CD4-positive, alpha-beta T cell (primary cell): ENCODE results near the gene ENAH. TPM values are rescaled to one million over a fixed set of nuclear protein-coding genes. Genes with fewer than 3 reads are reported as not detected.

ENCODE experiments used
- ATAC-seq: fragments of 200-7000 bp; cut with Tn5 transposase; one replicate; pipeline ENCODE4 v1.10.0; 2022; ENCODE audit warnings: mild to moderate bottlenecking; ENCODE audit not compliant: poor library complexity
- CTCF ChIA-PET: fragments of 350-600 bp; sonication (Branson Sonifier 250); formaldehyde crosslinking; loops from one replicate; lab custom pipeline; 2021; ENCODE audit warnings: antibody characterized with exemption, inconsistent platforms; lab: Charles Lee
- POLR2A ChIA-PET: fragments of 350-600 bp; sonication (Branson Sonifier 250); formaldehyde crosslinking; loops from one replicate; lab custom pipeline; 2021; ENCODE audit warnings: antibody characterized with exemption, inconsistent platforms; lab: Charles Lee
- DNase-seq, 14 experiments: peaks; one replicate each; pipeline ENCODE4 v3.0.0-alpha.2; 2013 to 2020; ENCODE audit warnings: mixed read lengths in 2 of 14
- H3K27ac ChIP-seq, 2 donors: one replicate each; pipeline versions ENCODE4 v1.5.1 to v1.7.0; 2013; ENCODE audit warnings: low read length in 2 of 2, low read depth in 1 of 2, mild to moderate bottlenecking in 1 of 2
- H3K27me3 ChIP-seq, 2 experiments: 1 replicate in 1 of 2; 2 replicates in 1 of 2; pipeline versions ENCODE4 v1.6.1 to v1.7.0; 2013; ENCODE audit warnings: low read length in 2 of 2, control low read depth in 1 of 2, mild to moderate bottlenecking in 1 of 2, moderate library complexity in 1 of 2; ENCODE audit not compliant: insufficient read depth in 2 of 2, control insufficient read depth in 1 of 2
- H3K36me3 ChIP-seq: one replicate; pipeline ENCODE4 v1.6.1; 2013; ENCODE audit warnings: low read length, control low read depth; ENCODE audit not compliant: insufficient read depth
- H3K4me1 ChIP-seq: one replicate; pipeline ENCODE4 v1.6.1; 2013; ENCODE audit warnings: low read length, control low read depth; ENCODE audit not compliant: insufficient read depth
- H3K4me3 ChIP-seq: one replicate; pipeline ENCODE4 v1.5.1; 2013; ENCODE audit warnings: mild to moderate bottlenecking, low read length, moderate library complexity
- H3K9me3 ChIP-seq, 2 experiments: 1 replicate in 1 of 2; 2 replicates in 1 of 2; pipeline versions ENCODE4 v1.6.1 to v1.7.0; 2013; ENCODE audit warnings: low read length in 2 of 2, mild to moderate bottlenecking in 2 of 2, control low read depth in 1 of 2, moderate library complexity in 1 of 2; ENCODE audit not compliant: control insufficient read depth in 1 of 2, insufficient read depth in 1 of 2
- H3K27ac Mint-ChIP-seq: one replicate; pipeline ENCODE4 v1.8.0; 2020; ENCODE audit warnings: mixed read lengths
- H3K27me3 Mint-ChIP-seq: one replicate; pipeline ENCODE4 v1.8.0; 2021; ENCODE audit warnings: mixed read lengths
- H3K36me3 Mint-ChIP-seq: one replicate; pipeline ENCODE4 v1.8.0; 2021; ENCODE audit warnings: low read depth, mixed read lengths
- H3K4me1 Mint-ChIP-seq: one replicate; pipeline ENCODE4 v1.8.0; 2021; ENCODE audit warnings: low read depth, mixed read lengths
- H3K4me3 Mint-ChIP-seq: one replicate; pipeline ENCODE4 v1.8.0; 2020; ENCODE audit warnings: mild to moderate bottlenecking, mixed read lengths
- H3K9me3 Mint-ChIP-seq: one replicate; pipeline ENCODE4 v1.8.0; 2020; ENCODE audit warnings: mixed read lengths
- intact Hi-C, 2 experiments: fragments of 100-400 bp; cut with DNase I in 1 of 2; cut with micrococcal nuclease in 1 of 2; formaldehyde crosslinking; loops; one replicate each; pipeline versions ENCODE4 v1.15.1 to v1.9.0; 2023 to 2025; cut with DNase I, micrococcal nuclease
- total RNA-seq, 174 experiments: library from RNA in 2 of 174; stranded (reverse) in 2 of 174; gene quantifications; one replicate each; pipeline ENCODE4 v1.2.3 and lab custom pipeline; 2021 to 2026
- TF ChIP-seq, protein P1 (sequence below): fragments of 200-600 bp; IDR thresholded peaks from one replicate; pipeline ENCODE4 v1.8.0; 2022; ENCODE audit warnings: antibody characterized with exemption, mild to moderate bottlenecking

The ENAH gene
- total RNA-seq, 2 experiments from 2014 or later = not detected

DNA sequence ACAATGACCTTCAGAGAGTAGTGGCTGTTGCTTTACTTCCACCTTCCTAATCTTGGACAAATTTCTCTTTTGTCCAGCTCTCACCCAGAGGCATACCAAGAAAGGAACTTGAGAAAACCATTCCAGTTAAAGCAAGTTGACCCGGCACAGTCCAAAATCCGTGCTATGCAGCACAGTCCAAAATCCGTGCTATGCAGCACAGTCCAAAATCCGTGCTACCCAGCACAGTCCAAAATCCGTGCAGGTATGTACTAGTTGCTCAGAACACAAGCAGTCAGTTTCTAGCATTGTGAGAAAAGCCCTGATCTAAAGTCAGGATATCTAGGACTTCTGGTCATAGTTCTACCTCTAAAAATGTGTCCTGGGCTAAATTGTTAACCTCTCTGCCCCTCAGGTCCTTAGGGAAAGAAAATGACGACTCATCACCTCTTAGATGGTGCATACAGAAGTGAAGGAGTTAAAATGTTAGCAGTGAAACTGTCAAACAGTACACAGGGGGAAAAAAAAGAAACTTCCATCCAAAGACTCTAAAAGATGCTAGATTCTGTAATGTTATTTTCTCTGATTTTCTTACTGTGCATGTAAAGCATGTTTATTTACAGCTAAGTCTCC lies 40.3 kb upstream of the ENAH start:
- H3K9me3 ChIP-seq = no peaks in the 10 kb centered on the region
- Mint-ChIP-seq H3K27me3 (peaks cover 7% of the 10 kb centered on the region), H3K27ac (no peak overlapping the region), H3K36me3 (no peaks in the 10 kb centered on the region), H3K4me1 (no peaks in the 10 kb centered on the region), H3K9me3 (no peaks in the 10 kb centered on the region), H3K4me3 (no peak overlapping the region)
- no peak for DNase-seq
- H3K4me1 ChIP-seq = no peaks in the 10 kb centered on the region
- ChIA-PET POLR2A (no interaction called here), CTCF (no interaction called here)
- no peak overlapping the region for H3K27ac ChIP-seq
- H3K4me3 ChIP-seq = no peak overlapping the region
- intact Hi-C loops = no loop called here
- H3K36me3 ChIP-seq = no peaks in the 10 kb centered on the region
- ATAC-seq = no peak
- H3K27me3 ChIP-seq = no peaks in the 10 kb centered on the region
- TF ChIP-seq, protein P1, sequence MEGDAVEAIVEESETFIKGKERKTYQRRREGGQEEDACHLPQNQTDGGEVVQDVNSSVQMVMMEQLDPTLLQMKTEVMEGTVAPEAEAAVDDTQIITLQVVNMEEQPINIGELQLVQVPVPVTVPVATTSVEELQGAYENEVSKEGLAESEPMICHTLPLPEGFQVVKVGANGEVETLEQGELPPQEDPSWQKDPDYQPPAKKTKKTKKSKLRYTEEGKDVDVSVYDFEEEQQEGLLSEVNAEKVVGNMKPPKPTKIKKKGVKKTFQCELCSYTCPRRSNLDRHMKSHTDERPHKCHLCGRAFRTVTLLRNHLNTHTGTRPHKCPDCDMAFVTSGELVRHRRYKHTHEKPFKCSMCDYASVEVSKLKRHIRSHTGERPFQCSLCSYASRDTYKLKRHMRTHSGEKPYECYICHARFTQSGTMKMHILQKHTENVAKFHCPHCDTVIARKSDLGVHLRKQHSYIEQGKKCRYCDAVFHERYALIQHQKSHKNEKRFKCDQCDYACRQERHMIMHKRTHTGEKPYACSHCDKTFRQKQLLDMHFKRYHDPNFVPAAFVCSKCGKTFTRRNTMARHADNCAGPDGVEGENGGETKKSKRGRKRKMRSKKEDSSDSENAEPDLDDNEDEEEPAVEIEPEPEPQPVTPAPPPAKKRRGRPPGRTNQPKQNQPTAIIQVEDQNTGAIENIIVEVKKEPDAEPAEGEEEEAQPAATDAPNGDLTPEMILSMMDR = no peak

- CTCF ChIA-PET = no interaction called here
Measured at GRCh38 chr1:225692517-225692879, 39.6 kb upstream of the ENAH start.

DNA sequence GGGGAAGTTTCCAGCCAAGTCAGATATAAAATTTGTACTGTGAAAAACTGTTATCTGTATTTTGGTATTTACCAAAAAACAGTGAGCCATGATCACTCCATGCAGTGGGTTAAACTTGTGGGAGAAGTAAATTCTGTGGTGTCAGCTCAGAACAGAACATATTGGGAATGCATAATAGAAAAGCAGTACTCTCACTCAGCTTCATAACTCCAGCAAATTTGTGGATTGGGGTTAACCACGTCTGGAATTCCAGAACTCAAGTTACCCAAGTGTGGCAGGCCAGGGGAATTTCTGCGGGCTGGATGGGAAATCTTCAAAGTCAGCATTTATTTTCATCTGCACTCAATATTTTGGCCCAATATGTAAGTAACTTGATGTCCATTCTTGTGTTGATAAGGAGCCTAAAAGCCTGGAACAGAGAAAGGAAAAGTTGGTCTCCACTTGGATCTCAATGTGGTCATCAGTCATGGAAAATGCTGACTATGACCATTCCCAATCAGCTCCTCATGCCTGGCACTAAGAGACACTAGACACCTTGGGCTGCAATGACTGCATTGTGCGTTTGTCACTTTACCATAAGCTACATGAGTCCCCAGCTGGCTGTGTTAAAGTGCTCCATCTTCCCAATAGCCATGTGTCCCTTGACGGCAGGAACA lies 39.1 kb upstream of the ENAH start:
- Histone ChIP-seq H3K36me3 (no peaks in the 10 kb centered on the region), H3K27ac (no peak overlapping the region), H3K4me1 (no peaks in the 10 kb centered on the region), H3K27me3 (no peaks in the 10 kb centered on the region), H3K9me3 (no peaks in the 10 kb centered on the region), H3K4me3 (no peak overlapping the region)
- no peak overlapping the region for H3K27ac Mint-ChIP-seq
- POLR2A ChIA-PET = no interaction called here
- H3K9me3 Mint-ChIP-seq = no peaks in the 10 kb centered on the region
- intact Hi-C loops = no loop called here
- H3K36me3 Mint-ChIP-seq = no peaks in the 10 kb centered on the region
- DNase-seq = no peak
- CTCF ChIA-PET = no interaction called here
- H3K4me1 Mint-ChIP-seq = no peaks in the 10 kb centered on the region
- peaks cover 7% of the 10 kb centered on the region for H3K27me3 Mint-ChIP-seq
- H3K4me3 Mint-ChIP-seq = no peak overlapping the region
- TF ChIP-seq, protein P1 = no peak
- no peak for ATAC-seq

More at GRCh38 chr1:225692517-225692879, 39.6 kb upstream of the ENAH start:
- POLR2A ChIA-PET = no interaction called here
- intact Hi-C loops = no loop called here
- ATAC-seq (no peak), DNase-seq (no peak)
- H3K4me1 Mint-ChIP-seq = no peaks in the 10 kb centered on the region
- no peaks in the 10 kb centered on the region for H3K36me3 ChIP-seq
- H3K9me3 ChIP-seq = no peaks in the 10 kb centered on the region
- no peaks in the 10 kb centered on the region for H3K4me1 ChIP-seq
- H3K36me3 Mint-ChIP-seq = no peaks in the 10 kb centered on the region
- H3K27me3 ChIP-seq = no peaks in the 10 kb centered on the region
- H3K4me3 Mint-ChIP-seq = no peak overlapping the region
- no peak overlapping the region for H3K4me3 ChIP-seq
- H3K9me3 Mint-ChIP-seq = no peaks in the 10 kb centered on the region
- peaks cover 7% of the 10 kb centered on the region for H3K27me3 Mint-ChIP-seq
- no peak overlapping the region for H3K27ac ChIP-seq
- TF ChIP-seq, protein P1 = no peak
- H3K27ac Mint-ChIP-seq = no peak overlapping the region
